Fibroblast of upper back skin (primary cell): Measurements from ENCODE around the gene PCDHA4.

Experiments used
- DNase-seq: peaks from one replicate; pipeline ENCODE4 v3.0.0-alpha.2; 2013

The PCDHA4 gene

GRCh38 chr5:140862441-140863295, 55.8 kb downstream of the PCDHA4 start:
- DNase-seq: no peak
